GM10266 (cell line): ENCODE data around the gene CLCN4.

ENCODE experiments used
- DNase-seq: peaks from one replicate; pipeline ENCODE4 v3.0.0; 2012; ENCODE audit errors: extremely low spot score
- TF ChIP-seq, protein P1 (sequence below): IDR thresholded peaks from 2 replicates; pipeline ENCODE4 v1.5.1; 2012; ENCODE audit warnings: mild to moderate bottlenecking, low read depth; ENCODE audit not compliant: control insufficient read depth, insufficient read depth; ENCODE audit errors: missing control alignments

Gene CLCN4

DNA sequence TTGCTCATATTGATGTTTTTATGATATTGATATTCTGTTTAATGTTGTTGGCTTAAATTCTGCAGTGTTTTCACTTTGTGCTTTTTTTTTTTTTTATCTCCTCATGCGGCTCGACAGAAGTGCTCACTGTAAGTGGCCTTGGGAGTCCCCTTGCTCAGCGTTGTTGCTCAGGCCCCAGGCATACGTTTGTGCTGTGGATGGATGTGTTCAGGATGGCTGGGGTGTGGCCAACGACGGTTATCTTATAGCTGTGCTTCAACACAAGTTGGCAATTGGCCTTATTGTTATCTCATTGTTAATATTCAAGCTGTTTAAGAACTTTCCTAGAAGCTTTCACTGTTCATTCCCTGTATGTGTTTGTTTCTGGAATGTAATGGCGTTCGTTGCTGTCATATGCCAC, 36.4 kb upstream of the CLCN4 start:
- no peak for DNase-seq
- TF ChIP-seq, protein P1, sequence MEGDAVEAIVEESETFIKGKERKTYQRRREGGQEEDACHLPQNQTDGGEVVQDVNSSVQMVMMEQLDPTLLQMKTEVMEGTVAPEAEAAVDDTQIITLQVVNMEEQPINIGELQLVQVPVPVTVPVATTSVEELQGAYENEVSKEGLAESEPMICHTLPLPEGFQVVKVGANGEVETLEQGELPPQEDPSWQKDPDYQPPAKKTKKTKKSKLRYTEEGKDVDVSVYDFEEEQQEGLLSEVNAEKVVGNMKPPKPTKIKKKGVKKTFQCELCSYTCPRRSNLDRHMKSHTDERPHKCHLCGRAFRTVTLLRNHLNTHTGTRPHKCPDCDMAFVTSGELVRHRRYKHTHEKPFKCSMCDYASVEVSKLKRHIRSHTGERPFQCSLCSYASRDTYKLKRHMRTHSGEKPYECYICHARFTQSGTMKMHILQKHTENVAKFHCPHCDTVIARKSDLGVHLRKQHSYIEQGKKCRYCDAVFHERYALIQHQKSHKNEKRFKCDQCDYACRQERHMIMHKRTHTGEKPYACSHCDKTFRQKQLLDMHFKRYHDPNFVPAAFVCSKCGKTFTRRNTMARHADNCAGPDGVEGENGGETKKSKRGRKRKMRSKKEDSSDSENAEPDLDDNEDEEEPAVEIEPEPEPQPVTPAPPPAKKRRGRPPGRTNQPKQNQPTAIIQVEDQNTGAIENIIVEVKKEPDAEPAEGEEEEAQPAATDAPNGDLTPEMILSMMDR, result no peak

DNA sequence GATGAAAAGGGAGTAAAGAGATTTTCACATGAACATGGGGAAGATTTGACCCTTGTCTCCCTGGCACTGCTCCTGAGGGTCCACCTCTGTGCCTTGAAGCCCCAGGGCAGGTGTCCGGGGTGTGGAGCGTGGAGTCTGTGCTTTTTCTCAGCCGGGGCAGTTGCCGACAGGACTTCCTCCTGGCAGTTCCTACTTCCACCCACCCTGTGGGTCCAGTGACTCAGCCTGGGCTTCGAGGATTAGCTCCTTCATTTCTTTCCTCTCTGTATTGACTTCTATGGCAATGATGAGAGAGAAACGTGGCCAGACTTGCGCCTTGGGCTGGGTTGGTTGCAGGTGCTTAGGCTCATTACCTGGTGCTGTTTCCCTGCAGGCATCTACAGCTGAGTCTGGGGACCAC, 35.9 kb upstream of the CLCN4 start:
- no peak for DNase-seq
- TF ChIP-seq, protein P1, result no peak

DNA sequence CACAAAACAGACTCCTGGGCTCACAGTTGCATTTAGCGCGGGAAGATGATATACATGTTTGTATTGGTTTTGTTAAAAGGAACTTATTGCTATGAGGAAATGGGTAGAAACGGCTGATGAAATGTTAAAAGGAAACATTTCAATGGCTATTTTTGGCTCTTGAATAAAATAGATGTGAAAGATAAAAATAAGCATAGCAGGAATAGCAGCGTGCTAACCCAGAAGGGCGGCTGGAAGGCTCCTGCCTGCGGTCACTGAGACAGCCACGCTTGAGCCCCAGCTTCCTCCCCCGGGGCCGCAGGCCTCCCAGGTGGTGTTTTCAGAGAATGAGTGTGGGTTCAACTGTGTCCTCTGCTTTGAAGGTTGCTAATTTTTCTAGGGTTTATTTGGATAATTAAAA, 35.0 kb upstream of the CLCN4 start:
- TF ChIP-seq, protein P1, result no peak
- DNase-seq, result peak; percentile 64

DNA sequence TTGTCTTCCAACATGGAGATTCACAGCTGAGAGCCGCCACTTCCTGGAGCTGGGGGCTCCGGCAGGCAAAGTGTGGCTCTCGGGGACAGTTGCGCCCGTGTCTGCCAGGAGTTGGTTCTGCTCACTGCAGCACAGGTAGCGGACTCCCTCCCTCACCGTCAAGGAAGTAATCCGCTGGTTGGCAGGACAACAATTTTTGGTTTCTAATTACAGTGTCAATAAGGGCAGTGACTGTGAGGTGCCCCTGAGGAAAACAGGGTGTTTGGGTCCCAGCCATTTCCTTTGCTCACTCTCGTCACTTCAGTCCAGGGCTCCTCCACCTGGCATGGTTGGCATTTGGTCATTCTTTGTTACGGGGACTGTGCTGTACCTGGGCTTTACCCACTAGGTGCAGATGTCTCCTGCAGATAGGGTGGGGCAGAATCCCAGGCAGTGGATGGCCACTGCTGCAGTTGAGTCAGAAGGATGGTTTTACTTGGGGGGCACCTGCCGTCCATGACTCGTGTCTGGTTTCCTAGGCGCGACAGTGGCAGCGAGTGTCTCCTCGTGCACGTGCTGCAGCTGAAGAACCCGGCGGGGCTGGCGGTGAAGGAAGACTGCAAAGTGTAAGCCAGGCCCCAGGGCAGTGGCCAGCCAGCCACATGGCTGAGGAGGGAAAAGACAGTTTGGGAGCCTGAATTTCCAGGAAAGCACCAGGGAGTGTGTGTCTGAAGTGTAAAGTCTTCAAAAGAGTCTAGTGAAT, 32.1 kb upstream of the CLCN4 start:
- TF ChIP-seq, protein P1, result no peak

DNA sequence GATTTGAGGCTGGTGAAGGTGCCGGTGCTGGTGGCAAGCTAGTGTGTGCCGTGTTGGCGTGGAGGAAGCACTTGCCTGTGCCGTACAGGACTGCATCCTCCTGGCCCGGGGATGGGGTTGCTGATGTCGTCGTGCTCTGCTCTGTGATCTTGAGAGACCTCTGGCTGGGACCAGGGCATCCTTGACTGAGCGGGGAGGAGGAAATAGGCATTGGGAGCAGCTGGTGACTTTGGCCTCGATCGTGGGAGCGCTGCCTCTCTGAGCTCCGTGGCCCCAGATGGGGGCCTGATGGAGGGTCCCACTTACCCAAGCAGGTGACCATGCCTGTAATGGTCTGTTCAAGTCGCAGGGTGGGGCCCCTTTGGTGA, 31.5 kb upstream of the CLCN4 start:
- no peak for DNase-seq
- TF ChIP-seq, protein P1, result no peak

More for the DNA sequence above, 32.1 kb upstream of the CLCN4 start:
- DNase-seq, result no peak

DNA sequence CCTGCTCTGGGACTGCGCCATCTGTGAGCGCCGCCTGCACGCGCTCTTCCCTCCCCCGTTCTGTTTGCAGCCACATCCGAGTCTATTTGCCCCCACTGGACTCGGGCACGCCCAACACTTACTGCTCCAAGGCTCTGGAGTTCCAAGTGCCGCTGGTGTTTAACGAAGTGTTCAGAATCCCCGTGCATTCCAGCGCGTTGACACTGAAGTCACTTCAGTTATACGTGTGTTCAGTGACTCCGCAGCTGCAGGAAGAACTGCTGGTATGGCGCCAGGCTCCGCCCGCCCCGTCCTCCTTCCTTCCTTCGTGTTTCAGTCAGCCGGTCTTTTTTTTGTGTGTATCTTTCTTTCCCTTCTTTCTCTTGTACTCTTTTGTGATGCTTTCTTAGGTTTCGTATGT, 30.7 kb upstream of the CLCN4 start:
- TF ChIP-seq, protein P1, result no peak
- no peak for DNase-seq

DNA sequence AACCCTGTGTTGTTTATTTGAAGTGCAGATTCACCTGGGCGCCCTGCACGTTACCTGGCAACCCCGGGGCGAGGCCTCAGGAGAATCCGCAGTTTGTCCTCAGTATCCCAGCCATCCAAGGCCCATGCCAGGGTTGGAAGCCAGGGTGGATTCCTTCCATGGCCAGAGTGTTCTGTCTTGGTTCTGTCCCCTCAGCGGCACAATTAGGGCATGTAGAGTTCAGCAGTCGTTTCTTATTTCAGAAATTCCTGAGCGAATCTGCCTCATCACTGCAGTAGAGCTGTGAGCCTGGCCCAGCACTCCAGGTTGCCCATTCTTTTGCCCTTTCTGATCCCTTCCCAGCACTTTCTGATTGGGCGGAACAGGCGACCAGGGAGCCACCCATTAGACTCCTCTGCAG, 29.9 kb upstream of the CLCN4 start:
- TF ChIP-seq, protein P1, result no peak
- DNase-seq, result no peak
